ENCODE results near the gene TMEM250. TPM values are rescaled to one million over a fixed set of nuclear protein-coding genes. Genes with fewer than 3 reads are reported as not detected.

Gene TMEM250
- total RNA-seq, 1 experiment from 2014 or later, result 15.1 TPM

GRCh38 chr9:136082496-136083361 lies 35.9 kb downstream of the TMEM250 start:
- Histone ChIP-seq H3K4me2 (ENCODE audit: low read depth, low read length, poor library complexity, severe bottlenecking) (no peak overlapping the region), H3K9ac (ENCODE audit: low read length) (no peak overlapping the region), H3K27me3 (ENCODE audit: low read length) (no peaks in the 10 kb centered on the region), H3K9me2 (replicated peaks; ENCODE audit: insufficient read depth, low read length) (no peaks in the 10 kb centered on the region), H3K9me3 (ENCODE audit: low read length) (no peaks in the 10 kb centered on the region), H4K20me1 (ENCODE audit: insufficient read depth, low read depth, low read length) (no peaks in the 10 kb centered on the region), H3K36me3 (ENCODE audit: insufficient read depth, low read length) (no peaks in the 10 kb centered on the region), H3K4me1 (ENCODE audit: low read length) (no peaks in the 10 kb centered on the region), H3K4me3 (ENCODE audit: low read length) (no peak overlapping the region), H3K27ac (ENCODE audit: low read length) (no peak overlapping the region), H2AFZ (ENCODE audit: low read length) (no peak overlapping the region), H3K79me2 (ENCODE audit: low read length) (no peaks in the 10 kb centered on the region)
- DNase-seq, result no peak

GRCh38 chr9:136081826-136082495 lies 36.7 kb downstream of the TMEM250 start:
- Histone ChIP-seq H3K36me3 (ENCODE audit: insufficient read depth, low read length) (no peaks in the 10 kb centered on the region), H2AFZ (ENCODE audit: low read length) (no peak overlapping the region), H3K27me3 (ENCODE audit: low read length) (no peaks in the 10 kb centered on the region), H3K9me3 (ENCODE audit: low read length) (no peaks in the 10 kb centered on the region), H3K9ac (ENCODE audit: low read length) (no peak overlapping the region), H3K4me2 (ENCODE audit: low read depth, low read length, poor library complexity, severe bottlenecking) (no peak overlapping the region), H3K9me2 (replicated peaks; ENCODE audit: insufficient read depth, low read length) (no peaks in the 10 kb centered on the region), H3K4me1 (ENCODE audit: low read length) (no peaks in the 10 kb centered on the region), H4K20me1 (ENCODE audit: insufficient read depth, low read depth, low read length) (no peaks in the 10 kb centered on the region), H3K79me2 (ENCODE audit: low read length) (no peaks in the 10 kb centered on the region), H3K4me3 (ENCODE audit: low read length) (no peak overlapping the region), H3K27ac (ENCODE audit: low read length) (no peak overlapping the region)
- no peak for DNase-seq

- Histone ChIP-seq H3K9me2 (replicated peaks; ENCODE audit: insufficient read depth, low read length) (no peaks in the 10 kb centered on the region), H3K79me2 (ENCODE audit: low read length) (no peaks in the 10 kb centered on the region), H3K27me3 (ENCODE audit: low read length) (no peaks in the 10 kb centered on the region), H4K20me1 (ENCODE audit: insufficient read depth, low read depth, low read length) (no peaks in the 10 kb centered on the region), H3K9ac (ENCODE audit: low read length) (no peak overlapping the region), H3K4me1 (ENCODE audit: low read length) (no peaks in the 10 kb centered on the region), H3K27ac (ENCODE audit: low read length) (no peak overlapping the region), H2AFZ (ENCODE audit: low read length) (no peak overlapping the region), H3K4me3 (ENCODE audit: low read length) (no peak overlapping the region), H3K4me2 (ENCODE audit: low read depth, low read length, poor library complexity, severe bottlenecking) (no peak overlapping the region), H3K36me3 (ENCODE audit: insufficient read depth, low read length) (no peaks in the 10 kb centered on the region), H3K9me3 (ENCODE audit: low read length) (no peaks in the 10 kb centered on the region)
- no peak for DNase-seq
Observed at GRCh38 chr9:136081113-136081825, 37.4 kb downstream of the TMEM250 start.

- H3K79me2 ChIP-seq (ENCODE audit: low read length), result no peaks in the 10 kb centered on the region
- no peak overlapping the region for H3K27ac ChIP-seq (ENCODE audit: low read length)
- H3K9ac ChIP-seq (ENCODE audit: low read length), result no peak overlapping the region
Observed at GRCh38 chr9:136080716-136081112, 38.0 kb downstream of the TMEM250 start.

GRCh38 chr9:136079916-136080246 lies 38.8 kb downstream of the TMEM250 start:
- H3K9ac ChIP-seq (ENCODE audit: low read length), result no peak overlapping the region
- no peak for DNase-seq
- H2AFZ ChIP-seq (ENCODE audit: low read length), result no peak overlapping the region

More at GRCh38 chr9:136080716-136081112, 38.0 kb downstream of the TMEM250 start:
- DNase-seq, result no peak
- no peak overlapping the region for H3K4me2 ChIP-seq (ENCODE audit: low read depth, low read length, poor library complexity, severe bottlenecking)
- H3K9me3 ChIP-seq (ENCODE audit: low read length), result no peaks in the 10 kb centered on the region
- no peaks in the 10 kb centered on the region for H3K36me3 ChIP-seq (ENCODE audit: insufficient read depth, low read length)
- H3K27me3 ChIP-seq (ENCODE audit: low read length), result no peaks in the 10 kb centered on the region
- no peak overlapping the region for H2AFZ ChIP-seq (ENCODE audit: low read length)
- no peaks in the 10 kb centered on the region for H3K4me1 ChIP-seq (ENCODE audit: low read length)
- H3K4me3 ChIP-seq (ENCODE audit: low read length), result no peak overlapping the region
- no peaks in the 10 kb centered on the region for H3K9me2 ChIP-seq (replicated peaks; ENCODE audit: insufficient read depth, low read length)
- no peaks in the 10 kb centered on the region for H4K20me1 ChIP-seq (ENCODE audit: insufficient read depth, low read depth, low read length)

GRCh38 chr9:136079211-136079915 lies 39.3 kb downstream of the TMEM250 start:
- no peak overlapping the region for H3K27ac ChIP-seq (ENCODE audit: low read length)
- H4K20me1 ChIP-seq (ENCODE audit: insufficient read depth, low read depth, low read length), result no peaks in the 10 kb centered on the region
- no peak overlapping the region for H2AFZ ChIP-seq (ENCODE audit: low read length)
- no peaks in the 10 kb centered on the region for H3K27me3 ChIP-seq (ENCODE audit: low read length)
- no peaks in the 10 kb centered on the region for H3K79me2 ChIP-seq (ENCODE audit: low read length)
- H3K9me3 ChIP-seq (ENCODE audit: low read length), result no peaks in the 10 kb centered on the region
- H3K4me1 ChIP-seq (ENCODE audit: low read length), result no peaks in the 10 kb centered on the region
- DNase-seq, result no peak
- H3K9me2 ChIP-seq (replicated peaks; ENCODE audit: insufficient read depth, low read length), result no peaks in the 10 kb centered on the region
- H3K36me3 ChIP-seq (ENCODE audit: insufficient read depth, low read length), result no peaks in the 10 kb centered on the region
- H3K4me3 ChIP-seq (ENCODE audit: low read length), result no peak overlapping the region
- no peak overlapping the region for H3K4me2 ChIP-seq (ENCODE audit: low read depth, low read length, poor library complexity, severe bottlenecking)
- no peak overlapping the region for H3K9ac ChIP-seq (ENCODE audit: low read length)

More at GRCh38 chr9:136079916-136080246, 38.8 kb downstream of the TMEM250 start:
- H3K27me3 ChIP-seq (ENCODE audit: low read length), result no peaks in the 10 kb centered on the region
- H3K36me3 ChIP-seq (ENCODE audit: insufficient read depth, low read length), result no peaks in the 10 kb centered on the region
- H3K9me3 ChIP-seq (ENCODE audit: low read length), result no peaks in the 10 kb centered on the region
- H3K79me2 ChIP-seq (ENCODE audit: low read length), result no peaks in the 10 kb centered on the region
- H3K9me2 ChIP-seq (replicated peaks; ENCODE audit: insufficient read depth, low read length), result no peaks in the 10 kb centered on the region
- no peaks in the 10 kb centered on the region for H3K4me1 ChIP-seq (ENCODE audit: low read length)
- no peak overlapping the region for H3K4me3 ChIP-seq (ENCODE audit: low read length)
- no peak overlapping the region for H3K4me2 ChIP-seq (ENCODE audit: low read depth, low read length, poor library complexity, severe bottlenecking)
- H4K20me1 ChIP-seq (ENCODE audit: insufficient read depth, low read depth, low read length), result no peaks in the 10 kb centered on the region
- H3K27ac ChIP-seq (ENCODE audit: low read length), result no peak overlapping the region

- H3K79me2 ChIP-seq (ENCODE audit: low read length), result no peaks in the 10 kb centered on the region
- H3K27ac ChIP-seq (ENCODE audit: low read length), result no peak overlapping the region
Observed at GRCh38 chr9:136078498-136079011, 40.1 kb downstream of the TMEM250 start.

More at GRCh38 chr9:136078498-136079011, 40.1 kb downstream of the TMEM250 start:
- H3K4me1 ChIP-seq (ENCODE audit: low read length), result no peaks in the 10 kb centered on the region
- no peaks in the 10 kb centered on the region for H4K20me1 ChIP-seq (ENCODE audit: insufficient read depth, low read depth, low read length)
- no peak overlapping the region for H3K4me2 ChIP-seq (ENCODE audit: low read depth, low read length, poor library complexity, severe bottlenecking)
- no peak overlapping the region for H3K9ac ChIP-seq (ENCODE audit: low read length)
- no peak overlapping the region for H3K4me3 ChIP-seq (ENCODE audit: low read length)
- no peak overlapping the region for H2AFZ ChIP-seq (ENCODE audit: low read length)
- no peaks in the 10 kb centered on the region for H3K27me3 ChIP-seq (ENCODE audit: low read length)
- no peaks in the 10 kb centered on the region for H3K9me2 ChIP-seq (replicated peaks; ENCODE audit: insufficient read depth, low read length)
- H3K9me3 ChIP-seq (ENCODE audit: low read length), result no peaks in the 10 kb centered on the region
- no peaks in the 10 kb centered on the region for H3K36me3 ChIP-seq (ENCODE audit: insufficient read depth, low read length)
- DNase-seq, result no peak

All from Karpas-422 (cell line).